IMR-90 (cell line): Measurements from ENCODE around the gene ENOX2. TPM values are rescaled to one million over a fixed set of nuclear protein-coding genes. Genes with fewer than 3 reads are reported as not detected.

Source experiments
- ATAC-seq: fragments of 200-7000 bp; cut with Tn5 transposase; 2 replicates; pipeline ENCODE4 v1.9.1; 2020; ENCODE audit warnings: low read depth, mild to moderate bottlenecking, moderate library complexity
- BruUV-seq: library from RNA; stranded (reverse); fragments of 400-500 nt; replicated peaks from 2 replicates; lab custom pipeline; 2021; lab: Mats Ljungman, UMichigan
- CTCF ChIA-PET: fragments of 300-600 bp; formaldehyde crosslinking; extraction: SDS; loops from one replicate; lab custom pipeline; 2021; ENCODE audit warnings: antibody characterized with exemption; lab: Yijun Ruan, JAX
- POLR2A ChIA-PET: fragments of 300-600 bp; sonication (Branson Sonifier 250); formaldehyde crosslinking; loops from one replicate; lab custom pipeline; 2022; ENCODE audit warnings: antibody characterized with exemption; ENCODE audit not compliant: unreplicated experiment; lab: Charles Lee
- DNase-seq: peaks from one replicate; pipeline ENCODE4 v3.0.0; 2013
- H2AFZ ChIP-seq: replicated peaks from 2 replicates; pipeline ENCODE3; 2013; ENCODE audit warnings: low read length, mild to moderate bottlenecking; ENCODE audit not compliant: poor library complexity
- H2AK5ac ChIP-seq: 2 replicates; pipeline ENCODE4 v1.6.1; 2013; ENCODE audit warnings: low read depth, low read length, inconsistent platforms
- H2AK9ac ChIP-seq: replicated peaks from 2 replicates; pipeline ENCODE3; 2013; ENCODE audit warnings: mild to moderate bottlenecking, low read depth, low read length, moderate library complexity; ENCODE audit not compliant: poor library complexity
- H2BK120ac ChIP-seq: 2 replicates; pipeline ENCODE4 v1.6.1; 2013; ENCODE audit warnings: low read depth, low read length, inconsistent platforms
- H2BK15ac ChIP-seq: 3 replicates; pipeline ENCODE4 v1.6.1; 2013; ENCODE audit warnings: low read depth, low read length, inconsistent platforms
- H2BK20ac ChIP-seq: 2 replicates; pipeline ENCODE4 v1.6.1; 2013; ENCODE audit warnings: low read depth, mild to moderate bottlenecking, inconsistent platforms, low read length, moderate library complexity
- H2BK5ac ChIP-seq: 2 replicates; pipeline ENCODE4 v1.6.1; 2013; ENCODE audit warnings: mild to moderate bottlenecking, low read depth, low read length, inconsistent platforms; ENCODE audit not compliant: poor library complexity, severe bottlenecking
- H3K14ac ChIP-seq: replicated peaks from 2 replicates; pipeline ENCODE4 v1.6.1; 2013; ENCODE audit warnings: low read depth, low read length, inconsistent platforms
- H3K18ac ChIP-seq: 2 replicates; pipeline ENCODE4 v1.6.1; 2013; ENCODE audit warnings: low read depth, low read length, control low read depth
- H3K23ac ChIP-seq: 2 replicates; pipeline ENCODE4 v1.6.1; 2013; ENCODE audit warnings: low read depth, low read length, inconsistent platforms
- H3K27ac ChIP-seq: 2 replicates; pipeline ENCODE4 v1.5.1; 2013; ENCODE audit warnings: mild to moderate bottlenecking, control low read depth, low read length; ENCODE audit not compliant: insufficient read depth
- H3K27me3 ChIP-seq: 2 replicates; pipeline ENCODE4 v1.6.1; 2013; ENCODE audit warnings: low read length; ENCODE audit not compliant: control insufficient read depth, insufficient read depth
- H3K36me3 ChIP-seq: 2 replicates; pipeline ENCODE4 v1.6.1; 2013; ENCODE audit warnings: low read length, mixed read lengths; ENCODE audit not compliant: control insufficient read depth, insufficient read depth
- H3K4ac ChIP-seq: 2 replicates; pipeline ENCODE4 v1.6.1; 2013; ENCODE audit warnings: low read depth, low read length, inconsistent platforms
- H3K4me1 ChIP-seq: 2 replicates; pipeline ENCODE4 v1.6.1; 2013; ENCODE audit warnings: low read length, mixed read lengths; ENCODE audit not compliant: control insufficient read depth, insufficient read depth
- H3K4me2 ChIP-seq: 2 replicates; pipeline ENCODE4 v1.6.1; 2013; ENCODE audit warnings: low read depth, mild to moderate bottlenecking, control low read depth, low read length, moderate library complexity
- H3K4me3 ChIP-seq: 2 replicates; pipeline ENCODE4 v1.5.1; 2013; ENCODE audit warnings: low read depth, mild to moderate bottlenecking, control low read depth, low read length, moderate library complexity; ENCODE audit not compliant: insufficient read depth
- H3K56ac ChIP-seq: 2 replicates; pipeline ENCODE4 v1.6.1; 2013; ENCODE audit warnings: low read length, inconsistent platforms; ENCODE audit not compliant: insufficient read depth; ENCODE audit errors: extremely low read depth
- H3K79me1 ChIP-seq, 2 experiments: 2 replicates each; pipeline ENCODE4 v1.6.1; 2013; ENCODE audit warnings: low read length in 2 of 2, inconsistent platforms in 1 of 2, low read depth in 1 of 2
- H3K9ac ChIP-seq: 2 replicates; pipeline ENCODE4 v1.6.1; 2013; ENCODE audit warnings: low read depth, low read length, control low read depth
- H3K9me1 ChIP-seq: 2 replicates; pipeline ENCODE4 v1.6.1; 2013; ENCODE audit warnings: low read length, inconsistent platforms; ENCODE audit not compliant: insufficient read depth
- H3K9me3 ChIP-seq: 2 replicates; pipeline ENCODE4 v1.6.1; 2013; ENCODE audit warnings: low read length; ENCODE audit not compliant: control insufficient read depth, insufficient read depth
- H4K20me1 ChIP-seq: 2 replicates; pipeline ENCODE4 v1.6.1; 2013; ENCODE audit warnings: low read length, inconsistent platforms; ENCODE audit not compliant: insufficient read depth
- H4K5ac ChIP-seq: 2 replicates; pipeline ENCODE4 v1.6.1; 2013; ENCODE audit warnings: mild to moderate bottlenecking, low read depth, low read length, control low read depth
- H4K8ac ChIP-seq, 2 experiments: 2 replicates each; pipeline ENCODE4 v1.6.1; 2013; ENCODE audit warnings: low read depth in 2 of 2, low read length in 2 of 2, control low read depth in 1 of 2, inconsistent platforms in 1 of 2
- H4K91ac ChIP-seq: 2 replicates; pipeline ENCODE4 v1.6.1; 2013; ENCODE audit warnings: low read depth, low read length, inconsistent platforms; ENCODE audit not compliant: insufficient read depth
- CEBPB ChIP-seq: IDR thresholded peaks from 2 replicates; pipeline ENCODE4 v1.6.1; 2012; ENCODE audit warnings: low read depth, low read length, improper control_type of control experiment
- CHD1 ChIP-seq: IDR thresholded peaks from 2 replicates; pipeline ENCODE4 v1.6.1; 2012; ENCODE audit warnings: low read depth, low read length, improper control_type of control experiment
- FOS ChIP-seq: fragments of 150-350 bp; IDR thresholded peaks from 2 replicates; pipeline ENCODE4 v1.6.1; 2016; ENCODE audit warnings: low read depth, low read length
- NFE2L2 ChIP-seq: fragments of 150-350 bp; IDR thresholded peaks from 2 replicates; pipeline ENCODE4 v1.6.1; 2016; ENCODE audit warnings: low read depth, mild to moderate bottlenecking, low read length
- dilution Hi-C: fragments of 300-500 bp; cut with HindIII; formaldehyde crosslinking; loops from one replicate; pipeline ENCODE4 v1.14.3; 2018; ENCODE audit warnings: low sequenced_read_pairs; ENCODE audit not compliant: unreplicated experiment
- in situ Hi-C: fragments of 300-500 bp; cut with MboI; formaldehyde crosslinking; loops from 3 replicates; pipeline ENCODE4 v1.14.3; 2019; ENCODE audit warnings: low sequenced_read_pairs, inconsistent platforms, mixed read lengths
- intact Hi-C: fragments of 100-400 bp; cut with micrococcal nuclease; formaldehyde crosslinking; loops from 2 replicates; pipeline ENCODE4 v1.10.0; 2022
- polyA plus RNA-seq, 3 experiments: library from polyadenylated mRNA; depleted of rRNA; stranded (reverse); fragments of >200 nt; gene quantifications; 2 replicates each; pipeline ENCODE4 v1.2.3, GENCODE V29; 2012; ENCODE audit warnings: low replicate concordance in 1 of 3
- total RNA-seq: library from RNA; depleted of rRNA; stranded (reverse); fragments of >200 nt; gene quantifications from 2 replicates; pipeline ENCODE4 v1.2.3, GENCODE V29; 2012

ENOX2 gene
- total and polyA plus RNA-seq, 2 of the 4 experiments (the other 2 are of a cell fraction) = 6.3 to 11.8 TPM

DNA sequence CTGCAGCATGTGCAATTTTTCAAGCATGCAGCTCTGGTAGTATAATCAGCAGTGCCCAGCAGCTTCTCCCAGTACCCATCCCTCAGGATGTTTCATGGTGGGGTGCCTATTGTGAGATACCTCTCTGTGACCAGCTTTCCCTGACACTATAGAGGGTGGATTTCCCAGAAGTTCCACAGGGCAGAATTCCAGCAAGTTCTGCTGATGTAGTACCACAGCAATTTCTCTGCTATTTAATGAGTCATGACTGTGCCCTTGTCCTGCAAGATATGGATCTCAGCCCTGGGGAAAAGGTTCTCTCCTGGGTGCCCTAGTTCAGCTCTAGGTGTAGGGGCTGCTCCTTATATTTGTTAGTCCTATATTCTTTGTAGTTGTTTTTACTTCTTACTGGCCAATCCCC, 174.8 kb downstream of the ENOX2 start:
- no peak overlapping the region for H2BK15ac ChIP-seq
- no peak overlapping the region for H2AK9ac ChIP-seq
- H3K4me1 ChIP-seq = no peaks in the 10 kb centered on the region
- no peaks in the 10 kb centered on the region for H3K79me1 ChIP-seq
- no peak overlapping the region for H2BK120ac ChIP-seq
- H3K56ac ChIP-seq = no peak overlapping the region
- no peaks in the 10 kb centered on the region for H3K27me3 ChIP-seq
- H3K36me3 ChIP-seq = no peaks in the 10 kb centered on the region
- no peak overlapping the region for H3K9ac ChIP-seq
- no peaks in the 10 kb centered on the region for H4K20me1 ChIP-seq
- H2AK5ac ChIP-seq = no peak overlapping the region
- no peak overlapping the region for H3K27ac ChIP-seq
- ChIA-PET CTCF (no interaction called here), POLR2A (no interaction called here)
- BruUV-seq = no TSS peak
- no peaks in the 10 kb centered on the region for H3K9me1 ChIP-seq
- H4K91ac ChIP-seq = no peak overlapping the region
- DNase-seq (peak; percentile 46), ATAC-seq (peak; percentile 59)
- no peak overlapping the region for H3K4me3 ChIP-seq
- H3K18ac ChIP-seq = no peak overlapping the region
- in situ Hi-C loops (no loop called here), intact Hi-C loops (no loop called here), dilution Hi-C loops (no loop called here)
- H3K14ac ChIP-seq = no peak overlapping the region
- H2BK20ac ChIP-seq = no peak overlapping the region
- no peak overlapping the region for H3K23ac ChIP-seq
- H4K8ac ChIP-seq = no peak overlapping the region
- no peak overlapping the region for H4K5ac ChIP-seq
- no peak overlapping the region for H2AFZ ChIP-seq
- H3K9me3 ChIP-seq = peaks cover 4% of the 10 kb centered on the region
- TF ChIP-seq FOS (no peak), NFE2L2 (no peak), CHD1 (no peak), CEBPB (no peak)
- no peak overlapping the region for H2BK5ac ChIP-seq
- no peak overlapping the region for H3K4ac ChIP-seq
- H3K4me2 ChIP-seq = no peak overlapping the region
